Liver (tissue), 9 donors: ENCODE data around the gene WSCD2. TPM values are rescaled to one million over a fixed set of nuclear protein-coding genes. Genes with fewer than 3 reads are reported as not detected.

Experiments used
- DNase-seq: peaks from one replicate; pipeline ENCODE4 v3.0.0-alpha.2; 2017; ENCODE audit warnings: low spot score
- H3K27ac ChIP-seq, 2 donors: one replicate each; pipeline ENCODE4 v1.7.0; 2013; ENCODE audit warnings: inconsistent platforms in 2 of 2, low read length in 2 of 2, control low read depth in 1 of 2, low read depth in 1 of 2, mild to moderate bottlenecking in 1 of 2
- H3K27me3 ChIP-seq, 4 donors: one replicate each; pipeline versions ENCODE4 v1.6.1 to v1.7.0; 2013; ENCODE audit warnings: low read length in 3 of 4, inconsistent platforms in 1 of 4, mild to moderate bottlenecking in 1 of 4, moderate library complexity in 1 of 4; ENCODE audit not compliant: control insufficient read depth in 4 of 4, insufficient read depth in 4 of 4
- H3K36me3 ChIP-seq, 4 donors: one replicate each; pipeline versions ENCODE4 v1.6.1 to v1.7.0; 2013; ENCODE audit warnings: low read length in 3 of 4, mild to moderate bottlenecking in 3 of 4, low read depth in 1 of 4, moderate library complexity in 1 of 4; ENCODE audit not compliant: control insufficient read depth in 4 of 4, insufficient read depth in 3 of 4
- H3K4me1 ChIP-seq, 4 donors: one replicate each; pipeline versions ENCODE4 v1.6.1 to v1.7.0; 2013; ENCODE audit warnings: low read length in 3 of 4, mild to moderate bottlenecking in 3 of 4, moderate library complexity in 1 of 4; ENCODE audit not compliant: control insufficient read depth in 4 of 4, insufficient read depth in 4 of 4
- H3K4me3 ChIP-seq, 3 donors: one replicate each; pipeline versions ENCODE4 v1.6.1 to v1.7.0; 2013; ENCODE audit warnings: low read length in 3 of 3, control low read depth in 1 of 3, low read depth in 1 of 3, mild to moderate bottlenecking in 1 of 3
- H3K9ac ChIP-seq, 2 donors: one replicate each; pipeline ENCODE4 v1.7.0; 2013; ENCODE audit warnings: low read length in 2 of 2, mild to moderate bottlenecking in 2 of 2, moderate library complexity in 2 of 2, control low read depth in 1 of 2, low read depth in 1 of 2
- H3K9me3 ChIP-seq, 4 donors: one replicate each; pipeline versions ENCODE4 v1.6.1 to v1.7.0; 2013; ENCODE audit warnings: low read length in 3 of 4; ENCODE audit not compliant: control insufficient read depth in 4 of 4
- EGR1 ChIP-seq, 2 donors: IDR thresholded peaks; 2 replicates each; pipeline ENCODE4 v1.6.1; 2016 to 2018; ENCODE audit warnings: antibody characterized with exemption in 2 of 2, low read depth in 2 of 2
- FOXA1 ChIP-seq: IDR thresholded peaks from 2 replicates; pipeline ENCODE4 v1.6.1; 2016; ENCODE audit warnings: antibody characterized with exemption
- FOXA2 ChIP-seq: IDR thresholded peaks from 2 replicates; pipeline ENCODE4 v1.6.1; 2016; ENCODE audit warnings: antibody characterized with exemption
- GABPA ChIP-seq, 2 donors: IDR thresholded peaks in 1 of 2; conservative IDR thresholded peaks in 1 of 2; 2 replicates each; pipeline ENCODE4 v1.6.1; 2016; ENCODE audit warnings: antibody characterized with exemption in 2 of 2, mild to moderate bottlenecking in 1 of 2, moderate library complexity in 1 of 2
- HNF4A ChIP-seq, 2 donors: conservative IDR thresholded peaks; 2 replicates each; pipeline ENCODE4 v1.6.1; 2016; ENCODE audit warnings: antibody characterized with exemption in 2 of 2, mild to moderate bottlenecking in 2 of 2
- HNF4G ChIP-seq: IDR thresholded peaks from 2 replicates; pipeline ENCODE4 v1.6.1; 2016; ENCODE audit warnings: antibody characterized with exemption
- JUND ChIP-seq, 2 donors: IDR thresholded peaks; 2 replicates each; pipeline ENCODE4 v1.6.1; 2016; ENCODE audit warnings: antibody characterized with exemption in 2 of 2
- NR2F2 ChIP-seq: IDR thresholded peaks from 2 replicates; pipeline ENCODE4 v1.6.1; 2016; ENCODE audit warnings: antibody characterized with exemption
- RAD21 ChIP-seq, 2 donors: IDR thresholded peaks; 2 replicates each; pipeline ENCODE4 v1.6.1; 2016; ENCODE audit warnings: antibody characterized with exemption in 2 of 2, mild to moderate bottlenecking in 2 of 2
- REST ChIP-seq: IDR thresholded peaks from 2 replicates; pipeline ENCODE4 v1.6.1; 2016; ENCODE audit warnings: antibody characterized with exemption, mild to moderate bottlenecking
- RXRA ChIP-seq, 2 donors: IDR thresholded peaks; 2 replicates each; pipeline ENCODE4 v1.6.1; 2017 to 2018; ENCODE audit warnings: antibody characterized with exemption in 2 of 2, mild to moderate bottlenecking in 1 of 2
- SP1 ChIP-seq: IDR thresholded peaks from 2 replicates; pipeline ENCODE4 v1.6.1; 2018; ENCODE audit warnings: antibody characterized with exemption, mild to moderate bottlenecking
- YY1 ChIP-seq: IDR thresholded peaks from 2 replicates; pipeline ENCODE4 v1.6.1; 2016; ENCODE audit warnings: antibody characterized with exemption, mild to moderate bottlenecking
- WGBS: extraction: QIAGEN DNeasy Blood & Tissue Kit; methylation state at CpG from one replicate; pipeline ENCODE4 v1.1.7; 2013; 5-methylcytosine and 5-hydroxymethylcytosine counted together
- polyA plus RNA-seq, 2 donors: library from polyadenylated mRNA; stranded (reverse) in 1 of 2; unstranded in 1 of 2; fragments of 200-250 nt in 1 of 2; fragments of >200 nt in 1 of 2; fragmentation: Nextera tagmentation in 1 of 2; extraction: Ambion mirVana in 1 of 2; gene quantifications; one replicate each; pipeline versions ENCODE4 v1.2.1 to v1.2.3, GENCODE V29; 2013 to 2015
- total RNA-seq, 2 donors: library from RNA; depleted of rRNA; stranded (reverse); fragments of >200 nt; gene quantifications; one replicate each; pipeline ENCODE4 v1.2.3, GENCODE V29; 2014
- donor health status: healthy.
- donor health status: healthy.
- donor health status: healthy.
- donor health status: healthy.
- donor health status: healthy.

Gene WSCD2
- total and polyA plus RNA-seq, 4 donors: under 0.01 to 0.09 (median 0.05) TPM; not detected in 1

- 63% methylated on average over 10 of the region's 10 CpGs for WGBS
- no peak for DNase-seq
- no peak for TF ChIP-seq RAD21 (IDR thresholded peaks at IDR 0.05)
- no peak for TF ChIP-seq FOXA2
- TF ChIP-seq FOXA1: no peak
- no peak for TF ChIP-seq RXRA (IDR thresholded peaks at IDR 0.05)
- no peak for TF ChIP-seq REST
- no peak for TF ChIP-seq EGR1 (IDR thresholded peaks at IDR 0.05; ENCODE audit: low read depth in 2 of 2)
- TF ChIP-seq JUND (IDR thresholded peaks at IDR 0.05): no peak
Measured at GRCh38 chr12:108241986-108242703, 113.1 kb downstream of the WSCD2 start.

GRCh38 chr12:108247130-108247529 lies 118.0 kb downstream of the WSCD2 start:
- 75% methylated on average over 2 of the region's 2 CpGs for WGBS
- no peak overlapping the region for H3K4me3 ChIP-seq
- H3K36me3 ChIP-seq: no peaks in the 10 kb centered on the region
- no peak for TF ChIP-seq RXRA (IDR thresholded peaks at IDR 0.05)
- no peak for TF ChIP-seq RAD21 (IDR thresholded peaks at IDR 0.05)
- no peak for TF ChIP-seq GABPA (IDR thresholded peaks at IDR 0.05 in 1 of 2, conservative IDR thresholded peaks at IDR 0.05 in 1 of 2)
- TF ChIP-seq HNF4A (conservative IDR thresholded peaks at IDR 0.05): no peak
- no peak for TF ChIP-seq FOXA2
- TF ChIP-seq YY1: no peak
- TF ChIP-seq REST: no peak
- no peak for TF ChIP-seq JUND (IDR thresholded peaks at IDR 0.05)
- no peak for TF ChIP-seq NR2F2
- no peak for TF ChIP-seq HNF4G
- no peak for TF ChIP-seq FOXA1
- TF ChIP-seq SP1: no peak
- no peak overlapping the region for H3K9ac ChIP-seq
- no peak for DNase-seq
- H3K9me3 ChIP-seq: no peaks in the 10 kb centered on the region
- H3K27ac ChIP-seq: no peak overlapping the region
- no peaks in the 10 kb centered on the region for H3K4me1 ChIP-seq
- no peaks in the 10 kb centered on the region for H3K27me3 ChIP-seq

More at GRCh38 chr12:108241986-108242703, 113.1 kb downstream of the WSCD2 start:
- H3K27me3 ChIP-seq: no peaks in the 10 kb centered on the region
- H3K4me1 ChIP-seq: no peaks in the 10 kb centered on the region
- no peak overlapping the region for H3K4me3 ChIP-seq
- H3K36me3 ChIP-seq: no peaks in the 10 kb centered on the region
- no peak overlapping the region for H3K9ac ChIP-seq
- no peak overlapping the region for H3K27ac ChIP-seq
- H3K9me3 ChIP-seq: peaks cover 0 to 4% (median 1%) of the 10 kb centered on the region in 4 donors
